Measurements from ENCODE around the gene EXOSC5. TPM values are rescaled to one million over a fixed set of nuclear protein-coding genes. Genes with fewer than 3 reads are reported as not detected.
"Not testable (repeated sequence)": the region's sequence is repeated elsewhere in the genome, so short reads cannot be mapped to it uniquely, and the experiment has no call there.

Gene EXOSC5
- polyA plus RNA-seq, 1 donor from 2014 or later = 42.0 TPM

GRCh38 chr19:41435936-41436673, 38.9 kb upstream of the EXOSC5 start:
- Histone ChIP-seq H3K9me3 (ENCODE audit: low read length) (no peaks in the 10 kb centered on the region), H3K4me3 (ENCODE audit: low read length) (no peak overlapping the region), H3F3A (ENCODE audit: insufficient read depth, low read length, poor library complexity, severe bottlenecking) (no peaks in the 10 kb centered on the region), H3K9me2 (ENCODE audit: insufficient read depth, low read length) (no peaks in the 10 kb centered on the region), H4K20me1 (ENCODE audit: insufficient read depth) (no peaks in the 10 kb centered on the region), H3K27ac (ENCODE audit: low read length) (no peak overlapping the region), H3K4me2 (ENCODE audit: low read length) (no peak overlapping the region), H2AFZ (ENCODE audit: low read depth, low read length) (no peak overlapping the region), H3K79me2 (replicated peaks; ENCODE audit: insufficient read depth, low read length) (peaks cover 9% of the 10 kb centered on the region), H3K27me3 (ENCODE audit: insufficient read depth, low read depth, low read length) (no peaks in the 10 kb centered on the region), H3K36me3 (ENCODE audit: insufficient read depth, low read length) (no peaks in the 10 kb centered on the region), H3K9ac (ENCODE audit: low read length) (no peak overlapping the region)
- TF ChIP-seq RAD21 (conservative IDR thresholded peaks at IDR 0.05) = no peak
- no peak for TF ChIP-seq REST (IDR thresholded peaks at IDR 0.05; ENCODE audit: borderline replicate concordance)

GRCh38 chr19:41435376-41435775, 38.2 kb upstream of the EXOSC5 start:
- H2AFZ ChIP-seq (ENCODE audit: low read depth, low read length); H3K27me3 ChIP-seq (ENCODE audit: insufficient read depth, low read depth, low read length); H3K27ac ChIP-seq (ENCODE audit: low read length); H3K36me3 ChIP-seq (ENCODE audit: insufficient read depth, low read length); H3K9me2 ChIP-seq (ENCODE audit: insufficient read depth, low read length); H3K4me3 ChIP-seq (ENCODE audit: low read length); H3K9me3 ChIP-seq (ENCODE audit: low read length); H3K9ac ChIP-seq (ENCODE audit: low read length); H3F3A ChIP-seq (ENCODE audit: insufficient read depth, low read length, poor library complexity, severe bottlenecking); H3K79me2 ChIP-seq (replicated peaks; ENCODE audit: insufficient read depth, low read length); H3K4me2 ChIP-seq (ENCODE audit: low read length); H4K20me1 ChIP-seq (ENCODE audit: insufficient read depth): not testable (repeated sequence)

DNA sequence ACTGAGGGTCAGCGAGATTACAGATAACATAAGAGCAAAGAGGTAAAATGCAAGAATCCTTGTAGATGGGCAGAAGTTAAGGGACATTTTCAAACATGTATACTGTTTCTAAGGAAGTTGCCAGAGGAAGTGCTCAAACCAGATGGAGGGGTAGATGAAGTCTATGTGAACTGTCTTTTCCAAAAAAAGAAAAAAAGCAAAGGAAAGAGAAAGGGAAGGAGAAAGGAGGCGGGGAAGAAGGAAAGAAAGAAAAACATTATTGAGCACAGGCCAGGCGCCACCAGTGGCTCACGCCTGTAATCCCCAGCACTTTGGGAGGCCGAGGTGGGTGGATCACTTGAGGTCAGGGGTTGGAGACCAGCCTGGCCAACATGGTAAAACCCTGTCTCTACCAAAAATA, 37.3 kb upstream of the EXOSC5 start:
- Histone ChIP-seq H3K27ac (ENCODE audit: low read length) (no peak overlapping the region), H3K27me3 (ENCODE audit: insufficient read depth, low read depth, low read length) (no peaks in the 10 kb centered on the region), H3K79me2 (replicated peaks; ENCODE audit: insufficient read depth, low read length) (peaks cover 9% of the 10 kb centered on the region), H3K36me3 (ENCODE audit: insufficient read depth, low read length) (no peaks in the 10 kb centered on the region), H3K9ac (ENCODE audit: low read length) (no peak overlapping the region), H4K20me1 (ENCODE audit: insufficient read depth) (no peaks in the 10 kb centered on the region), H3K9me3 (ENCODE audit: low read length) (no peaks in the 10 kb centered on the region), H2AFZ (ENCODE audit: low read depth, low read length) (no peak overlapping the region), H3K9me2 (ENCODE audit: insufficient read depth, low read length) (no peaks in the 10 kb centered on the region), H3F3A (ENCODE audit: insufficient read depth, low read length, poor library complexity, severe bottlenecking) (no peaks in the 10 kb centered on the region), H3K4me2 (ENCODE audit: low read length) (no peak overlapping the region), H3K4me3 (ENCODE audit: low read length) (no peak overlapping the region)
- TF ChIP-seq REST (IDR thresholded peaks at IDR 0.05; ENCODE audit: borderline replicate concordance) (no peak), POLR2AphosphoS5 (IDR thresholded peaks at IDR 0.05) (no peak), SMC3 (conservative IDR thresholded peaks at IDR 0.05; ENCODE audit: poor library complexity) (no peak), TAF1 (IDR thresholded peaks at IDR 0.05; ENCODE audit: low read depth) (no peak), EZH2 (IDR thresholded peaks at IDR 0.05; ENCODE audit: borderline replicate concordance, insufficient read depth, low read length, poor library complexity, severe bottlenecking) (no peak), RAD21 (conservative IDR thresholded peaks at IDR 0.05) (no peak), MXI1 (conservative IDR thresholded peaks at IDR 0.05; ENCODE audit: poor library complexity, severe bottlenecking) (no peak), EP300 (conservative IDR thresholded peaks at IDR 0.05; ENCODE audit: poor library complexity, severe bottlenecking) (no peak), CTCF (IDR thresholded peaks at IDR 0.05; ENCODE audit: poor library complexity, severe bottlenecking) (no peak)
